HCT116 (cell line): ENCODE measurements around the gene PML.

Experiments used
- CBX3 ChIP-seq: IDR thresholded peaks from 2 replicates; pipeline ENCODE4 v1.6.1; 2012; ENCODE audit warnings: low read depth
- ELF1 ChIP-seq: IDR thresholded peaks from 2 replicates; pipeline ENCODE4 v1.6.1; 2012; ENCODE audit warnings: low read depth, borderline replicate concordance
- EZH2 ChIP-seq: fragments of 200-600 bp; sonication (generic); IDR thresholded peaks from 2 replicates; pipeline ENCODE4 v1.6.1; 2017; ENCODE audit warnings: antibody characterized with exemption, mixed run types
- FOSL1 ChIP-seq: IDR thresholded peaks from 2 replicates; pipeline ENCODE4 v1.6.1; 2012; ENCODE audit warnings: low read depth
- JUND ChIP-seq: IDR thresholded peaks from 2 replicates; pipeline ENCODE4 v1.6.1; 2012
- MAX ChIP-seq: IDR thresholded peaks from 2 replicates; pipeline ENCODE4 v1.6.1; 2012
- POLR2A ChIP-seq: IDR thresholded peaks from 2 replicates; pipeline ENCODE4 v1.7.0; 2011; ENCODE audit warnings: borderline replicate concordance; ENCODE audit not compliant: insufficient read depth, insufficient read length; ENCODE audit errors: extremely low read depth
- POLR2AphosphoS5 ChIP-seq: IDR thresholded peaks from 2 replicates; pipeline ENCODE4 v1.6.1; 2011; ENCODE audit warnings: mild to moderate bottlenecking, low read depth, low read length, moderate library complexity
- REST ChIP-seq: IDR thresholded peaks from 2 replicates; pipeline ENCODE4 v1.6.1; 2012; ENCODE audit warnings: low read depth
- SIN3A ChIP-seq: IDR thresholded peaks from 2 replicates; pipeline ENCODE4 v1.6.1; 2012; ENCODE audit warnings: low read depth
- ZNF274 ChIP-seq: fragments of 200-500 bp; sonication (Bioruptor generic); IDR thresholded peaks from 2 replicates; pipeline ENCODE4 v1.6.1; 2014; ENCODE audit warnings: mild to moderate bottlenecking, low read depth, low read length, inconsistent platforms
- TF ChIP-seq, protein P1 (sequence below): IDR thresholded peaks from 2 replicates; pipeline ENCODE4 v1.6.1; 2012
- TF ChIP-seq, protein P2 (sequence below), 3 experiments: fragments of 200-600 bp in 1 of 3; sonication (generic) in 1 of 3; IDR thresholded peaks in 2 of 3; conservative IDR thresholded peaks in 1 of 3; 2 replicates each; pipeline ENCODE4 v1.5.1; 2012 to 2017; ENCODE audit warnings: low read depth in 2 of 3, low read length in 2 of 3, antibody characterized with exemption in 1 of 3, borderline replicate concordance in 1 of 3, control low read depth in 1 of 3, mild to moderate bottlenecking in 1 of 3, mixed read lengths in 1 of 3, mixed run types in 1 of 3, moderate library complexity in 1 of 3; ENCODE audit not compliant: insufficient read depth in 1 of 3
- TF ChIP-seq, protein P3 (sequence below): IDR thresholded peaks from 2 replicates; pipeline ENCODE4 v1.6.1; 2011; ENCODE audit warnings: mild to moderate bottlenecking, low read length, moderate library complexity; ENCODE audit not compliant: insufficient replicate concordance; ENCODE audit errors: extremely low read depth

DNA sequence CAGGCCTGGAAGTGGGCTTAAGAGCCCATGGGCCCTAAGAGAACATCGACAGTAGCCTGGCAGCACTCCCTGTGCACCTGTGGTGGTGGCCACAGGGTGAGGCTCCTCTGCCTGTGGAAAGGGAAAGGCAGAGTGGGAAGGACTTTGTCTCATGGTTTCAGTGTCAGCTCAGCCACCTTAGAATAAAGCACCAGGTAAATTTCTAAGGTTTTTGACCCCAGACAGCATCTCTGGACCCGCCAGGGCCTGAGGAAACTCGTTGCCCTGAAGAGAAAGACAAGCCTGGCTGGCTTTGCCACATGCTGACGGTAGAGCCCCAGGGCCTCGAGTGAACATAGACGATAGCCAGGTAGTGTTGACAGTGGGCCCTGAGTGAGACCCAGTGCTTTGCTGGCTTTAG is 65.7 kb downstream of the PML start:
- TF ChIP-seq REST (no peak), EZH2 (no peak), SIN3A (no peak), POLR2A (no peak), JUND (no peak), ELF1 (no peak), FOSL1 (no peak), POLR2AphosphoS5 (no peak), MAX (no peak), ZNF274 (no peak), CBX3 (no peak)
- TF ChIP-seq, protein P1, sequence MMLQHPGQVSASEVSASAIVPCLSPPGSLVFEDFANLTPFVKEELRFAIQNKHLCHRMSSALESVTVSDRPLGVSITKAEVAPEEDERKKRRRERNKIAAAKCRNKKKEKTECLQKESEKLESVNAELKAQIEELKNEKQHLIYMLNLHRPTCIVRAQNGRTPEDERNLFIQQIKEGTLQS: no peak
- TF ChIP-seq, protein P2, sequence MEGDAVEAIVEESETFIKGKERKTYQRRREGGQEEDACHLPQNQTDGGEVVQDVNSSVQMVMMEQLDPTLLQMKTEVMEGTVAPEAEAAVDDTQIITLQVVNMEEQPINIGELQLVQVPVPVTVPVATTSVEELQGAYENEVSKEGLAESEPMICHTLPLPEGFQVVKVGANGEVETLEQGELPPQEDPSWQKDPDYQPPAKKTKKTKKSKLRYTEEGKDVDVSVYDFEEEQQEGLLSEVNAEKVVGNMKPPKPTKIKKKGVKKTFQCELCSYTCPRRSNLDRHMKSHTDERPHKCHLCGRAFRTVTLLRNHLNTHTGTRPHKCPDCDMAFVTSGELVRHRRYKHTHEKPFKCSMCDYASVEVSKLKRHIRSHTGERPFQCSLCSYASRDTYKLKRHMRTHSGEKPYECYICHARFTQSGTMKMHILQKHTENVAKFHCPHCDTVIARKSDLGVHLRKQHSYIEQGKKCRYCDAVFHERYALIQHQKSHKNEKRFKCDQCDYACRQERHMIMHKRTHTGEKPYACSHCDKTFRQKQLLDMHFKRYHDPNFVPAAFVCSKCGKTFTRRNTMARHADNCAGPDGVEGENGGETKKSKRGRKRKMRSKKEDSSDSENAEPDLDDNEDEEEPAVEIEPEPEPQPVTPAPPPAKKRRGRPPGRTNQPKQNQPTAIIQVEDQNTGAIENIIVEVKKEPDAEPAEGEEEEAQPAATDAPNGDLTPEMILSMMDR (IDR thresholded peaks at IDR 0.05 in 2 of 3, conservative IDR thresholded peaks at IDR 0.05 in 1 of 3; ENCODE audit: borderline replicate concordance in 1 of 3, insufficient read depth in 1 of 3, low read depth in 2 of 3, low read length in 2 of 3): no peak
- TF ChIP-seq, protein P3, sequence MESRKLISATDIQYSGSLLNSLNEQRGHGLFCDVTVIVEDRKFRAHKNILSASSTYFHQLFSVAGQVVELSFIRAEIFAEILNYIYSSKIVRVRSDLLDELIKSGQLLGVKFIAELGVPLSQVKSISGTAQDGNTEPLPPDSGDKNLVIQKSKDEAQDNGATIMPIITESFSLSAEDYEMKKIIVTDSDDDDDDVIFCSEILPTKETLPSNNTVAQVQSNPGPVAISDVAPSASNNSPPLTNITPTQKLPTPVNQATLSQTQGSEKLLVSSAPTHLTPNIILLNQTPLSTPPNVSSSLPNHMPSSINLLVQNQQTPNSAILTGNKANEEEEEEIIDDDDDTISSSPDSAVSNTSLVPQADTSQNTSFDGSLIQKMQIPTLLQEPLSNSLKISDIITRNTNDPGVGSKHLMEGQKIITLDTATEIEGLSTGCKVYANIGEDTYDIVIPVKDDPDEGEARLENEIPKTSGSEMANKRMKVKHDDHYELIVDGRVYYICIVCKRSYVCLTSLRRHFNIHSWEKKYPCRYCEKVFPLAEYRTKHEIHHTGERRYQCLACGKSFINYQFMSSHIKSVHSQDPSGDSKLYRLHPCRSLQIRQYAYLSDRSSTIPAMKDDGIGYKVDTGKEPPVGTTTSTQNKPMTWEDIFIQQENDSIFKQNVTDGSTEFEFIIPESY: no peak
